B cell (primary cell): Measurements from ENCODE around the gene NOL4L. TPM values are rescaled to one million over a fixed set of nuclear protein-coding genes. Genes with fewer than 3 reads are reported as not detected.

Experiments
- ATAC-seq: fragments of 200-7000 bp; cut with Tn5 transposase; one replicate; pipeline ENCODE4 v1.10.0; 2021; ENCODE audit warnings: low read depth, mild to moderate bottlenecking, moderate number of reproducible peaks, moderate library complexity
- CTCF ChIA-PET: fragments of 350-600 bp; sonication (Branson Sonifier 250); formaldehyde crosslinking; loops from one replicate; lab custom pipeline; 2021; ENCODE audit warnings: antibody characterized with exemption, inconsistent platforms; lab: Charles Lee
- POLR2A ChIA-PET: fragments of 350-600 bp; sonication (Branson Sonifier 250); formaldehyde crosslinking; loops from one replicate; lab custom pipeline; 2021; ENCODE audit warnings: antibody characterized with exemption; lab: Charles Lee
- DNase-seq: peaks from one replicate; pipeline ENCODE4 v3.0.0; 2013
- H2AFZ ChIP-seq: 2 replicates; pipeline ENCODE4 v1.6.1; 2012; ENCODE audit warnings: mild to moderate bottlenecking, low read depth, low read length; ENCODE audit not compliant: insufficient read depth, poor library complexity, severe bottlenecking
- H3K27ac ChIP-seq, 2 donors: 1 replicate in 1 of 2; 2 replicates in 1 of 2; pipeline ENCODE4 v1.5.1; 2012 to 2013; ENCODE audit warnings: low read length in 2 of 2, mild to moderate bottlenecking in 2 of 2, moderate library complexity in 1 of 2
- H3K27me3 ChIP-seq, 4 experiments: fragments of 200-600 bp in 1 of 4; sonication (generic) in 1 of 4; replicated peaks in 1 of 4; 1 replicate in 2 of 4; 2 replicates in 2 of 4; pipeline versions ENCODE4 v1.6.1 to v1.7.0; 2013 to 2016; ENCODE audit warnings: low read length in 3 of 4, mild to moderate bottlenecking in 2 of 4, mixed read lengths in 1 of 4, moderate library complexity in 1 of 4; ENCODE audit not compliant: insufficient read depth in 4 of 4, control insufficient read depth in 3 of 4; ENCODE audit errors: control extremely low read depth in 1 of 4
- H3K36me3 ChIP-seq, 2 experiments: replicated peaks in 1 of 2; 1 replicate in 1 of 2; 2 replicates in 1 of 2; pipeline versions ENCODE4 v1.6.1 to v1.7.1; 2013; ENCODE audit warnings: low read length in 1 of 2; ENCODE audit not compliant: insufficient read depth in 2 of 2, control insufficient read depth in 1 of 2; ENCODE audit errors: control extremely low read depth in 1 of 2, extremely low read depth in 1 of 2
- H3K4me1 ChIP-seq, 2 donors: fragments of 200-600 bp in 1 of 2; sonication (generic) in 1 of 2; 1 replicate in 1 of 2; 2 replicates in 1 of 2; pipeline versions ENCODE4 v1.5.1 to v1.6.1; 2013 to 2017; ENCODE audit warnings: low read length in 2 of 2; ENCODE audit not compliant: control insufficient read depth in 2 of 2, insufficient read depth in 2 of 2
- H3K4me2 ChIP-seq: replicated peaks from 2 replicates; pipeline ENCODE3; 2012; ENCODE audit warnings: mild to moderate bottlenecking, low read depth, low read length; ENCODE audit not compliant: poor library complexity, severe bottlenecking
- H3K4me3 ChIP-seq, 5 experiments: fragments of 200-600 bp in 1 of 5; sonication (generic) in 1 of 5; 1 replicate in 3 of 5; 2 replicates in 2 of 5; pipeline versions ENCODE4 v1.5.1 to v1.7.0; 2011 to 2016; ENCODE audit warnings: low read length in 4 of 5, mild to moderate bottlenecking in 4 of 5, low read depth in 2 of 5, control low read depth in 1 of 5, moderate library complexity in 1 of 5; ENCODE audit not compliant: insufficient read depth in 1 of 5; ENCODE audit errors: control extremely low read depth in 1 of 5, extremely low read depth in 1 of 5
- H3K79me2 ChIP-seq: fragments of 200-600 bp; sonication (generic); one replicate; pipeline ENCODE4 v1.6.0; 2016; ENCODE audit warnings: low read length; ENCODE audit not compliant: control insufficient read depth, insufficient read depth
- H3K9ac ChIP-seq: fragments of 200-600 bp; sonication (generic); 2 replicates; pipeline ENCODE4 v1.6.1; 2017; ENCODE audit warnings: mild to moderate bottlenecking, low read length, moderate library complexity
- H3K9me3 ChIP-seq, 3 donors: one replicate each; pipeline versions ENCODE4 v1.6.1 to v1.7.1; 2013; ENCODE audit warnings: low read length in 2 of 3; ENCODE audit not compliant: control insufficient read depth in 2 of 3, insufficient read depth in 1 of 3; ENCODE audit errors: control extremely low read depth in 1 of 3
- H4K20me1 ChIP-seq: 2 replicates; pipeline ENCODE4 v1.6.0; 2012; ENCODE audit warnings: mild to moderate bottlenecking, low read length; ENCODE audit not compliant: insufficient read depth, control insufficient read depth, poor library complexity, severe bottlenecking
- H3K27ac Mint-ChIP-seq: one replicate; pipeline ENCODE4 v1.8.0; 2021; ENCODE audit warnings: mixed read lengths
- H3K27me3 Mint-ChIP-seq: one replicate; pipeline ENCODE4 v1.8.0; 2021; ENCODE audit warnings: mixed read lengths
- H3K4me1 Mint-ChIP-seq: one replicate; pipeline ENCODE4 v1.8.0; 2021; ENCODE audit warnings: mixed read lengths
- H3K4me3 Mint-ChIP-seq: one replicate; pipeline ENCODE4 v1.8.0; 2021; ENCODE audit warnings: mixed read lengths
- H3K9me3 Mint-ChIP-seq: one replicate; pipeline ENCODE4 v1.8.0; 2022; ENCODE audit warnings: mixed read lengths; ENCODE audit not compliant: insufficient read depth
- CTCF ChIP-seq: fragments of 200-600 bp; IDR thresholded peaks from one replicate; pipeline ENCODE4 v1.8.0; 2022; ENCODE audit warnings: antibody characterized with exemption, mild to moderate bottlenecking
- EZH2 ChIP-seq: IDR thresholded peaks from 2 replicates; pipeline ENCODE4 v1.6.1; 2012; ENCODE audit warnings: borderline replicate concordance, low read depth, mild to moderate bottlenecking, moderate library complexity, low read length; ENCODE audit not compliant: insufficient read depth, poor library complexity, severe bottlenecking
- whole genome bisulfite sequencing: methylation state at CpG from one replicate; pipeline ENCODE4 v1.1.5; 2013; ENCODE audit warnings: missing lambda C conversion rate; ENCODE audit not compliant: insufficient coverage; 5-methylcytosine and 5-hydroxymethylcytosine counted together
- intact Hi-C: fragments of 100-400 bp; cut with micrococcal nuclease; formaldehyde crosslinking; loops from one replicate; pipeline ENCODE4 v1.10.0; 2022
- polyA plus RNA-seq: library from polyadenylated mRNA; depleted of rRNA; stranded (reverse); fragments of >200 nt; gene quantifications from 2 replicates; pipeline ENCODE4 v1.2.3, GENCODE V29; 2012
- total RNA-seq, 2 donors: library from RNA; stranded (reverse); fragments of 120-200 nt in 1 of 2; gene quantifications; 1 replicate in 1 of 2; 2 replicates in 1 of 2; pipeline versions ENCODE4 v1.2.3 to v1.2.4, GENCODE V29; 2013 to 2022

Gene NOL4L
- total and polyA plus RNA-seq, 2 donors (not counting 1 experiment from before 2014, with no cell fraction given), result 6.5 to 7.9 TPM

GRCh38 chr20:32450484-32451061, 134.6 kb downstream of the NOL4L start:
- Mint-ChIP-seq H3K4me1 (peaks cover 9% of the 10 kb centered on the region), H3K27me3 (no peaks in the 10 kb centered on the region), H3K9me3 (no peaks in the 10 kb centered on the region), H3K4me3 (no peak overlapping the region), H3K27ac (no peak overlapping the region)
- peaks cover 0 to 2% of the 10 kb centered on the region in 2 experiments for H3K36me3 ChIP-seq
- intact Hi-C loops, result no loop called here
- ATAC-seq (no peak), DNase-seq (no peak)
- ChIA-PET POLR2A (no interaction called here), CTCF (no interaction called here)
- no peak overlapping the region for H3K4me3 ChIP-seq
- WGBS, result 87% methylated on average over 4 of the region's 9 CpGs
- no peaks in the 10 kb centered on the region for H3K9me3 ChIP-seq
- peaks cover 4 to 10% of the 10 kb centered on the region in 2 donors for H3K4me1 ChIP-seq
- TF ChIP-seq EZH2 (no peak), CTCF (no peak)
- no peaks in the 10 kb centered on the region for H3K79me2 ChIP-seq
- H3K9ac ChIP-seq, result no peak overlapping the region
- no peaks in the 10 kb centered on the region for H3K27me3 ChIP-seq
- H3K4me2 ChIP-seq, result no peak overlapping the region
- H3K27ac ChIP-seq, result no peak overlapping the region
- no peaks in the 10 kb centered on the region for H4K20me1 ChIP-seq
- no peak overlapping the region for H2AFZ ChIP-seq

- H3K4me1 Mint-ChIP-seq, result peaks cover 15% of the 10 kb centered on the region
- H3K27me3 ChIP-seq, result no peaks in the 10 kb centered on the region
- H3K4me1 ChIP-seq, result peaks cover 5 to 16% of the 10 kb centered on the region in 2 donors
- H2AFZ ChIP-seq, result no peak overlapping the region
- no peak overlapping the region for H3K4me2 ChIP-seq
- POLR2A ChIA-PET, result no interaction called here
- intact Hi-C loops, result no loop called here
- ATAC-seq (peak; percentile 7), DNase-seq (no peak)
- H3K27ac ChIP-seq, result no peak overlapping the region
- CTCF ChIA-PET, result interaction anchor here (1.3 kb wide), 1 partner anchor 113 kb away, joined by 4 read pairs; no protein-coding TSS in a partner anchor
- no peaks in the 10 kb centered on the region for H3K27me3 Mint-ChIP-seq
- H3K9ac ChIP-seq, result no peak overlapping the region
- no peak overlapping the region for H3K4me3 Mint-ChIP-seq
- H3K9me3 ChIP-seq, result no peaks in the 10 kb centered on the region
- H3K79me2 ChIP-seq, result no peaks in the 10 kb centered on the region
- WGBS, result 74% methylated on average over 5 of the region's 8 CpGs
- H3K9me3 Mint-ChIP-seq, result no peaks in the 10 kb centered on the region
- H3K4me3 ChIP-seq, result no peak overlapping the region
- H3K27ac Mint-ChIP-seq, result peak overlapping the region; percentile 57
- peaks cover 0 to 2% of the 10 kb centered on the region in 2 experiments for H3K36me3 ChIP-seq
- H4K20me1 ChIP-seq, result no peaks in the 10 kb centered on the region
- TF ChIP-seq EZH2 (no peak), CTCF (no peak)
Observed at GRCh38 chr20:32449890-32450401, 135.2 kb downstream of the NOL4L start.
